Spleen (tissue), 11 donors: ENCODE measurements around the gene TM9SF2. TPM values are rescaled to one million over a fixed set of nuclear protein-coding genes. Genes with fewer than 3 reads are reported as not detected.

Experiments
- DNase-seq: peaks from one replicate; pipeline ENCODE4 v3.0.0-alpha.2; 2020
- H3K27ac ChIP-seq, 8 donors: fragments of 200-600 bp; sonication (generic) in 7 of 8; 1 replicate in 4 of 8; 2 replicates in 4 of 8; pipeline versions ENCODE4 v1.5.0 to v1.8.0; 2016 to 2021; ENCODE audit warnings: inconsistent platforms in 4 of 8, mild to moderate bottlenecking in 4 of 8, moderate library complexity in 1 of 8
- H3K27me3 ChIP-seq, 7 donors: fragments of 200-600 bp; sonication (generic) in 6 of 7; replicated peaks in 1 of 7; 1 replicate in 4 of 7; 2 replicates in 3 of 7; pipeline versions ENCODE4 v1.5.0 to v1.8.0; 2016 to 2021; ENCODE audit warnings: inconsistent platforms in 3 of 7, mild to moderate bottlenecking in 1 of 7
- H3K36me3 ChIP-seq, 6 donors: fragments of 200-600 bp; sonication (generic) in 5 of 6; 1 replicate in 4 of 6; 2 replicates in 2 of 6; pipeline versions ENCODE4 v1.5.0 to v1.8.0; 2016 to 2021; ENCODE audit warnings: inconsistent platforms in 2 of 6
- H3K4me1 ChIP-seq, 6 donors: fragments of 200-600 bp; sonication (generic) in 5 of 6; 1 replicate in 3 of 6; 2 replicates in 3 of 6; pipeline versions ENCODE4 v1.5.0 to v1.8.0; 2016 to 2021; ENCODE audit warnings: inconsistent platforms in 3 of 6
- H3K4me3 ChIP-seq, 8 donors: fragments of 200-600 bp; sonication (generic) in 7 of 8; 1 replicate in 4 of 8; 2 replicates in 4 of 8; pipeline versions ENCODE4 v1.5.0 to v1.8.0; 2016 to 2021; ENCODE audit warnings: inconsistent platforms in 4 of 8, mild to moderate bottlenecking in 4 of 8, moderate library complexity in 2 of 8
- H3K9me3 ChIP-seq, 8 donors: fragments of 200-600 bp; sonication (generic) in 7 of 8; 1 replicate in 4 of 8; 2 replicates in 4 of 8; pipeline versions ENCODE4 v1.5.0 to v1.8.0; 2016 to 2021; ENCODE audit warnings: inconsistent platforms in 4 of 8
- POLR2A ChIP-seq, 3 donors: fragments of 450-650 bp; IDR thresholded peaks; one replicate each; pipeline ENCODE4 v1.5.1; 2017; ENCODE audit warnings: antibody characterized with exemption in 3 of 3, mild to moderate bottlenecking in 1 of 3
- POLR2AphosphoS5 ChIP-seq, 3 donors: sonication (generic); formaldehyde crosslinking; IDR thresholded peaks; one replicate each; pipeline ENCODE4 v1.5.1; 2017; ENCODE audit warnings: antibody characterized with exemption in 3 of 3
- WGBS, 5 donors: extraction: QIAGEN DNeasy Blood & Tissue Kit in 3 of 5; methylation state at CpG; one replicate each; pipeline versions ENCODE4 v1.1.5 to v1.1.7; 2013 to 2018; 5-methylcytosine and 5-hydroxymethylcytosine counted together
- intact Hi-C: fragments of 100-400 bp; cut with DNase I; formaldehyde crosslinking; loops from one replicate; pipeline ENCODE4 v1.15.0; 2023; ENCODE audit warnings: low total_unique reads
- polyA plus RNA-seq, 3 donors: library from polyadenylated mRNA; stranded (reverse); fragments of 200-250 nt; gene quantifications; one replicate each; pipeline ENCODE4 v1.2.1, GENCODE V29; 2013
- total RNA-seq, 7 donors: library from RNA; depleted of rRNA in 3 of 7; stranded (reverse); fragments of >200 nt in 3 of 7; fragmentation: NEBNext Ultra II Directional in 4 of 7; extraction: Animal tissue kit (Norgen Biotek cat#: 25700) in 4 of 7; gene quantifications; one replicate each; pipeline versions ENCODE4 v1.1.0 to v1.2.1, GENCODE V29; 2016 to 2021
- TF ChIP-seq, protein P1 (sequence below), 11 experiments: fragments of 200-600 bp in 7 of 11; fragments of 450-650 bp in 4 of 11; sonication (generic) in 4 of 11; IDR thresholded peaks in 8 of 11; conservative IDR thresholded peaks in 3 of 11; 1 replicate in 7 of 11; 2 replicates in 4 of 11; pipeline versions ENCODE4 v1.4.0 to v1.8.0; 2016 to 2021; ENCODE audit warnings: antibody characterized with exemption in 11 of 11, inconsistent platforms in 4 of 11, mild to moderate bottlenecking in 1 of 11
- donor health status: healthy with polysubstance abuse.
- donor health status: DM: no; HTN: no; CAD: no; lungs with moderate emphysema.
- donor health status: DM: no; HTN: no; CAD: no.
- donor health status: Bipolar disorder and iron deficiency.
- donor health status: healthy.
- donor health status: DM: no; HTN: no; CAD: no.
- donor health status: DM: yes; HTN: yes; CAD: no.

Gene TM9SF2
- total and polyA plus RNA-seq, 10 donors: 28.8 to 134 (median 93.7) TPM

DNA sequence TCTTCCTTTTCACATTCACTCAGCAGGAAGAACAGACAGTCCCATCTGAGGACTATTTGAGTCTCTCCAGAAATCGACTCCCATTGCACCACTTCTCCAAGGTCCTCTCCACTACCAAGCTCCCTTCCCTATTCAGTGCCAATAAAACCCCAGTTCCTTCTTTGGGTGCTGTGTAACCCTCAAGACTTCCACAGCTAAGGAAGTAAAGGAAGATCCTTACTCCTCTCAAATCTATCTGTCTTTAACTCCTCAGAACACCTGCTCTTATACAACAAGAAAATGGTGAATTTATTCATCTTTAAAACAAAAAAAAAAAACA lies 29.2 kb upstream of the TM9SF2 start:
- TF ChIP-seq POLR2AphosphoS5 (IDR thresholded peaks at IDR 0.05) (no peak), POLR2A (IDR thresholded peaks at IDR 0.05) (no peak)
- TF ChIP-seq, protein P1, sequence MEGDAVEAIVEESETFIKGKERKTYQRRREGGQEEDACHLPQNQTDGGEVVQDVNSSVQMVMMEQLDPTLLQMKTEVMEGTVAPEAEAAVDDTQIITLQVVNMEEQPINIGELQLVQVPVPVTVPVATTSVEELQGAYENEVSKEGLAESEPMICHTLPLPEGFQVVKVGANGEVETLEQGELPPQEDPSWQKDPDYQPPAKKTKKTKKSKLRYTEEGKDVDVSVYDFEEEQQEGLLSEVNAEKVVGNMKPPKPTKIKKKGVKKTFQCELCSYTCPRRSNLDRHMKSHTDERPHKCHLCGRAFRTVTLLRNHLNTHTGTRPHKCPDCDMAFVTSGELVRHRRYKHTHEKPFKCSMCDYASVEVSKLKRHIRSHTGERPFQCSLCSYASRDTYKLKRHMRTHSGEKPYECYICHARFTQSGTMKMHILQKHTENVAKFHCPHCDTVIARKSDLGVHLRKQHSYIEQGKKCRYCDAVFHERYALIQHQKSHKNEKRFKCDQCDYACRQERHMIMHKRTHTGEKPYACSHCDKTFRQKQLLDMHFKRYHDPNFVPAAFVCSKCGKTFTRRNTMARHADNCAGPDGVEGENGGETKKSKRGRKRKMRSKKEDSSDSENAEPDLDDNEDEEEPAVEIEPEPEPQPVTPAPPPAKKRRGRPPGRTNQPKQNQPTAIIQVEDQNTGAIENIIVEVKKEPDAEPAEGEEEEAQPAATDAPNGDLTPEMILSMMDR (IDR thresholded peaks at IDR 0.05 in 8 of 11, conservative IDR thresholded peaks at IDR 0.05 in 3 of 11): no peak
- Histone ChIP-seq H3K36me3 (no peaks in the 10 kb centered on the region), H3K4me3 (no peak overlapping the region), H3K27me3 (no peaks in the 10 kb centered on the region), H3K27ac (no peak overlapping the region), H3K4me1 (no peaks in the 10 kb centered on the region), H3K9me3 (no peaks in the 10 kb centered on the region)
- intact Hi-C loops: no loop called here
- DNase-seq: no peak
- WGBS, 5 donors: 51 to 83% (median 76%) methylated on average over 1 of the region's 1 CpG

DNA sequence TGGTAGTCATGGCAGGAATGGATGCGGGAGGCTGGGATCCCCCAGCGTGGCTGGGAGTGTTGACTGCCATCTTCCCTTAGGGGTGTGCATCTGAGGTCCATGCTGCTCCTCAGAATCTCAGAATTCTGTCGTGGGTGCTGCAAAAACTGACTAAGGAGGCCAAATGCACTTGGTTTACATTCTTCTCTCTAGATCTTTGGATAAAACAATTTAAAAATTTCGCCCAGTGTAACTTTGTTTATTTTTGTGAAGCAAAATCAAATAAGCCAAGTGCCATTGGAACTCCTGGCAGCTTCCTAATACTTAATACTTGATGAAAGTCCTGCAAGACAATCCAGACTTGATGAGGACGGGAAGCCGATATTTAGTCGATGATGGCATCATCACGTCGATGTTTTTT lies 27.8 kb upstream of the TM9SF2 start:
- intact Hi-C loops: no loop called here
- WGBS, 5 donors: 87 to 94% (median 92%) methylated on average over 9 of the region's 9 CpGs
- Histone ChIP-seq H3K36me3 (no peaks in the 10 kb centered on the region), H3K9me3 (no peaks in the 10 kb centered on the region), H3K27ac (no peak overlapping the region), H3K4me3 (no peak overlapping the region), H3K27me3 (no peaks in the 10 kb centered on the region), H3K4me1 (peaks cover 0 to 9% (median 0%) of the 10 kb centered on the region in 6 donors)
- TF ChIP-seq POLR2A (IDR thresholded peaks at IDR 0.05): no peak
- TF ChIP-seq POLR2AphosphoS5 (IDR thresholded peaks at IDR 0.05): no peak
- TF ChIP-seq, protein P1 (IDR thresholded peaks at IDR 0.05 in 8 of 11, conservative IDR thresholded peaks at IDR 0.05 in 3 of 11): no peak
- DNase-seq: no peak

DNA sequence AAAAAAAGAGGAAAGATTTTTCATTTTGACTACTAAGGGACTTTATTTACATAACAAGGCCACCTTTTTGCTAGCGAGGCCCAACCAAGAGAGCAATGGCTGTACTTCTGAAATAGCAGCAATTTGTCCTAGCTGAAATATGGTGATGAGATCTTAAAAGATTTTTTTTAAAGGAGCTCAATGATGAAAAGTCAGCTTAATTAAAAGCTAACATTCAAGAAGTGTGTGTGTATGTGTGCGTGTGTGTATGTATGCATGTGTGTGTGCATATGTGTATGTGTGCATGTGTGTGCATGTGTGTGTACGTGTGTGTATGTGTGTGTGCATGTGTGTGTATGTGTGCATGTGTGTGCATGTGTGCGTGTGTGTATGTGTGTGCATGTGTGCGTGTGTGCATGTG lies 24.6 kb upstream of the TM9SF2 start:
- TF ChIP-seq, protein P1 (IDR thresholded peaks at IDR 0.05 in 8 of 11, conservative IDR thresholded peaks at IDR 0.05 in 3 of 11): no peak
- TF ChIP-seq POLR2AphosphoS5 (IDR thresholded peaks at IDR 0.05): no peak
- TF ChIP-seq POLR2A (IDR thresholded peaks at IDR 0.05): no peak
- no peak overlapping the region for H3K4me3 ChIP-seq
- no peaks in the 10 kb centered on the region for H3K9me3 ChIP-seq
- WGBS, 5 donors: 34 to 58% (median 41%) methylated on average over 3 to 5 of the region's 5 CpGs
- intact Hi-C loops: no loop called here
- H3K27me3 ChIP-seq: no peaks in the 10 kb centered on the region
- H3K36me3 ChIP-seq: no peaks in the 10 kb centered on the region
- H3K27ac ChIP-seq: no peak overlapping the region
- H3K4me1 ChIP-seq: peaks cover 0 to 9% (median 0%) of the 10 kb centered on the region in 6 donors
- no peak for DNase-seq

DNA sequence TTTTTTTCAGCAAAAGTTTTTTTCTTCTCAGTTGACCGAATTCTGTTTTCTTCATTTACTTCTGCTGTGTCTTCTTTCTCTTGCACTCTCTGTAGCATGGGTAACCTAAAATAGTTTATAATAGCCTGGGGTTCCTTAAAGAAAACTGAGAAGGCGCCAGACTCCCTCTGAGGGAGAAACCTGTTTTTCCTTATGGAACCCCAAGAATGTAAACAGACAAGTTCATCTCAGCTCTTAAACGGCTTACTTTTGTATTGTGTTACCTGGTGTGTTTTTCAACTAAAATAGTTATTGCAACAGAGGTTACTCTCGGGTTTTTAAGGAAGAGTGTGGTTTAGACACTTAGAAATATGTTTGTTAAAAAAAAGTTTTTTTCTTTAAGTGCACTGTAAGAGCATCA lies 23.8 kb upstream of the TM9SF2 start:
- WGBS, 5 donors: 53 to 68% (median 62%) methylated on average over 4 of the region's 4 CpGs
- TF ChIP-seq POLR2A (IDR thresholded peaks at IDR 0.05) (no peak), POLR2AphosphoS5 (IDR thresholded peaks at IDR 0.05) (no peak)
- TF ChIP-seq, protein P1 (IDR thresholded peaks at IDR 0.05 in 8 of 11, conservative IDR thresholded peaks at IDR 0.05 in 3 of 11): no peak

More for the DNA sequence above, 23.8 kb upstream of the TM9SF2 start:
- H3K36me3 ChIP-seq: no peaks in the 10 kb centered on the region
- H3K27ac ChIP-seq: no peak overlapping the region
- no peak for DNase-seq
- no peaks in the 10 kb centered on the region for H3K9me3 ChIP-seq
- no peaks in the 10 kb centered on the region for H3K27me3 ChIP-seq
- no peak overlapping the region for H3K4me3 ChIP-seq
- H3K4me1 ChIP-seq: peaks cover 0 to 9% (median 0%) of the 10 kb centered on the region in 6 donors
- intact Hi-C loops: no loop called here
